Gastrocnemius medialis (tissue), 4 donors: ENCODE measurements around the gene CCDC85C.

Source experiments
- POLR2A ChIP-seq, 2 donors: fragments of 450-650 bp; IDR thresholded peaks; one replicate each; pipeline ENCODE4 v1.6.1; 2017; ENCODE audit warnings: antibody characterized with exemption in 2 of 2, mild to moderate bottlenecking in 2 of 2, moderate library complexity in 2 of 2
- TF ChIP-seq, protein P1 (sequence below), 5 experiments: fragments of 450-650 bp in 3 of 5; fragments of 200-600 bp in 2 of 5; sonication (generic) in 2 of 5; IDR thresholded peaks in 4 of 5; conservative IDR thresholded peaks in 1 of 5; 1 replicate in 4 of 5; 2 replicates in 1 of 5; pipeline ENCODE4 v1.5.1; 2016 to 2019; ENCODE audit warnings: antibody characterized with exemption in 5 of 5, mild to moderate bottlenecking in 3 of 5, moderate library complexity in 3 of 5

GRCh38 chr14:99484106-99484505 is 119.9 kb downstream of the CCDC85C start:
- TF ChIP-seq, protein P1, sequence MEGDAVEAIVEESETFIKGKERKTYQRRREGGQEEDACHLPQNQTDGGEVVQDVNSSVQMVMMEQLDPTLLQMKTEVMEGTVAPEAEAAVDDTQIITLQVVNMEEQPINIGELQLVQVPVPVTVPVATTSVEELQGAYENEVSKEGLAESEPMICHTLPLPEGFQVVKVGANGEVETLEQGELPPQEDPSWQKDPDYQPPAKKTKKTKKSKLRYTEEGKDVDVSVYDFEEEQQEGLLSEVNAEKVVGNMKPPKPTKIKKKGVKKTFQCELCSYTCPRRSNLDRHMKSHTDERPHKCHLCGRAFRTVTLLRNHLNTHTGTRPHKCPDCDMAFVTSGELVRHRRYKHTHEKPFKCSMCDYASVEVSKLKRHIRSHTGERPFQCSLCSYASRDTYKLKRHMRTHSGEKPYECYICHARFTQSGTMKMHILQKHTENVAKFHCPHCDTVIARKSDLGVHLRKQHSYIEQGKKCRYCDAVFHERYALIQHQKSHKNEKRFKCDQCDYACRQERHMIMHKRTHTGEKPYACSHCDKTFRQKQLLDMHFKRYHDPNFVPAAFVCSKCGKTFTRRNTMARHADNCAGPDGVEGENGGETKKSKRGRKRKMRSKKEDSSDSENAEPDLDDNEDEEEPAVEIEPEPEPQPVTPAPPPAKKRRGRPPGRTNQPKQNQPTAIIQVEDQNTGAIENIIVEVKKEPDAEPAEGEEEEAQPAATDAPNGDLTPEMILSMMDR (IDR thresholded peaks at IDR 0.05 in 4 of 5, conservative IDR thresholded peaks at IDR 0.05 in 1 of 5) = no peak
- TF ChIP-seq POLR2A (IDR thresholded peaks at IDR 0.05) = no peak
